Stimulated activated naive CD8-positive, alpha-beta T cell treated with anti-CD3 and anti-CD28 coated beads, Interleukin-15, Interleukin-2, amounts not matched to agents 100 U/mL and 50 U/mL, for 24 hours (primary cell): ENCODE data around the gene CCDC93.
"Not testable (repeated sequence)": the region's sequence is repeated elsewhere in the genome, so short reads cannot be mapped to it uniquely, and the experiment has no call there.

Experiments used
- ATAC-seq: fragments of 150-1000 bp; cut with Tn5 transposase; one replicate; pipeline ENCODE4 v1.10.0; 2021
- DNase-seq: peaks from one replicate; pipeline ENCODE4 v3.0.0; 2021

The CCDC93 gene

DNA sequence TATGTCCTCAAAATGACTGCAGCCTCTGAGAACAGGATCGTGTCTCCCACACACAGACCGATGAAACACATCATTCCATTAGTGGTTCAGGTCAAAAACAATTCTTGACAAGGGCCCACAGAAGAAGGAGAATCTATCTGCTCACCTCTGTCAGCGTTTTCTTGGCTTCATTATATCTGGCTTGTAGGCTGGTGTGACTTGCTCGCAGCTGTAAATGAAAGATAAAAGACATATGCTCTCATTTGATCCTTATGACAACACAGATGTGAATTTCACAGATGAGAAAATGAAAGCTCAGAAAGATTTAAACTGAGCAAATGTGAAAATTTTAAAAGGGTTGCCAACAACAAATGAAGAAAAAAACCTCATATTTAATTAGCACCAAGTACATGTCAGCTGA, 61.6 kb downstream of the CCDC93 start:
- ATAC-seq, result no peak
- DNase-seq, result no peak

DNA sequence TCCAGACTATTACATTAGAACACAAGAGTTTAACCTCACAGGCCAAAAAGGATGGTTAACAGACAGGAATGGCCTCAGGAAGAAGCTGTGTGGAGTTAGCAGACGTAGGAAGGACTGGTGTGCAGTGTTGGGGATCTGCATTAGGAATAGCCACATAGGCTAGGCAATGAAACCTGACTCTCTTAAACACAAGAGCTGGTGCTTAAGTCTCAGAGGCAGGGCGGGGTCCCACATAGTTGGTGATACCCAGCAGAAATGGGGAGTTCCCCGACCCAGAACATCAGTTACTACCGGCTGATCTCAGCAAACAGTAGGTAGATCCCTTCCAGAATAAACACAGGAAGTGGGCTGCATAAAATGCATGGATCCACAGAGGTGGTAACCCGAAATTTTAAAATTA, 64.1 kb downstream of the CCDC93 start:
- no peak for DNase-seq
- no peak for ATAC-seq

- no peak for ATAC-seq
Observed at GRCh38 chr2:117948615-117949014, 65.3 kb downstream of the CCDC93 start.

DNA sequence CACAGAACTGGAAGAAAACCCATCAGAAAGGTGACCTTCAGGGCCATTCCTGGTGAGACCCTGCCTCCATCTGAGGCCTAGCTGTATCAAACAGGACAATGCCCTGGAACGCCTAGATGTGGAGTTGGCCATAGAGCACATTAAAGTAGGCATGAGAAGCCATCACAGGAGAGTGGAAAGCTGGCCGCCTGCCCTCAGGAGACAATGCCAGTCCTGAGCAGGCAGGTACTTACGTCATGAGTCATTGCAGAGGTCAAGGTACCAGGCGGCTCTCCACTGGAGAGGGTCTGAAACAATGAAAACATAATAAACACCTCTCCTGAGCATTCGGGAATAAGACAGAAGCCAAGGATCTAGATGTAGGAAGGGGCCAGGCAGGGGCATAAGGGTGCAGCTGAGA, 68.6 kb downstream of the CCDC93 start:
- no peak for ATAC-seq
- no peak for DNase-seq

More at GRCh38 chr2:117948615-117949014, 65.3 kb downstream of the CCDC93 start:
- no peak for DNase-seq

- no peak for DNase-seq
- no peak for ATAC-seq
Observed at GRCh38 chr2:117944816-117945215, 69.1 kb downstream of the CCDC93 start.

DNA sequence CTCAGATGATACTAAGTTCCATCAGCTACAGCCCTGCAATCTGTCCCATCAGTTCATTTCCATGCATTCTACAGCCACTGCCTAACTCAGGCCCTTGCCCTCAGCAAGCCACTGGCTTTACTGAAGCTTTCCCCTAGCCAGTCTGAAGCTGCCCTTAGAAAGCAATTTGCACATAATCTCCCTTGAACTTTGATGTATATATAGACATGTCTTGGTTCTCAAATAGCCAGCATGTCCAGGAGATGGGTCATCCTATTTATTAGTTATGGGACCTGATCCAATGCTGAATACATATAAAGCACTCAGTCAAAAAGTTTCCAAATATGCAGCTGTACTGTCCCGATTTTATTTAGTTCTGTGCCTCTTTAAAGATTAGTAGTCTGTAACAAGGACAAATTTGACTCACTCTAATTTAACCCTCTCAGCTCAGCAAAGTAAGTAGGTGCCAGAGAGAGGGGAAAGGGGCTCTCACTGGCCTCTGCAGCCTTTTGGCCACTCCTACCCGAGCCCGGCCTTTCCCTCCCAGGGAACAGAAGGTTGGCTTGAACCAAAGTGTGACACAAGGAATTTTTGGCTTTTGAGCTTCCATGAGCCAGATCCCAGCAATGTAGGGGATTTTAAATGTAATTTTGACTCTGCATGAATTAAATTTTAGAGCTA, 70.7 kb downstream of the CCDC93 start:
- no peak for DNase-seq
- ATAC-seq, result no peak

- ATAC-seq, result no peak
- no peak for DNase-seq
Observed at GRCh38 chr2:117942551-117942950, 71.3 kb downstream of the CCDC93 start.

GRCh38 chr2:117941693-117942092, 72.2 kb downstream of the CCDC93 start:
- ATAC-seq (no peak), DNase-seq (no peak)

GRCh38 chr2:117940436-117940835, 73.4 kb downstream of the CCDC93 start:
- no peak for ATAC-seq
- DNase-seq, result no peak

GRCh38 chr2:117938611-117939010, 75.3 kb downstream of the CCDC93 start:
- DNase-seq (no peak), ATAC-seq (no peak)

- DNase-seq, result no peak
- no peak for ATAC-seq
Observed at GRCh38 chr2:117936871-117937428, 76.9 kb downstream of the CCDC93 start.

DNA sequence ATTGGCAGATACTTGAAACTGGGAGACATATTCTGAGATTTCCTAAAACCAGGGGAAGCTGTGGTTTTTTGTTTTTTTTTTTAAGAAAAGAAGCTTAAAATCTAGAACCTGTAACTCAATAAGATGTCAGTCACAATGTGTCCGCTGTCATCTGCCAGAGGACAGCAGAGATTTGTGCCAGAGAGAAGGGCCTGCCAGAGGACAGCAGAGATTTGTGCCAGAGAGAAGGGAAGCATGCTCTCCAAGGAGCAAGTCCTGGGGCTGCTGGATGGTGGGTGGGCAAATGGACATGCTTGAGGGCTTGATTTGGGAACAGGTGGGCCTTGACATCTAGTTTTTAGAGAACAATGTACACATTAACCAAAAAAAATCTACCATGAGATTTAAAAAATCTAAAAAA, 77.9 kb downstream of the CCDC93 start:
- DNase-seq, result no peak
- ATAC-seq, result no peak

DNA sequence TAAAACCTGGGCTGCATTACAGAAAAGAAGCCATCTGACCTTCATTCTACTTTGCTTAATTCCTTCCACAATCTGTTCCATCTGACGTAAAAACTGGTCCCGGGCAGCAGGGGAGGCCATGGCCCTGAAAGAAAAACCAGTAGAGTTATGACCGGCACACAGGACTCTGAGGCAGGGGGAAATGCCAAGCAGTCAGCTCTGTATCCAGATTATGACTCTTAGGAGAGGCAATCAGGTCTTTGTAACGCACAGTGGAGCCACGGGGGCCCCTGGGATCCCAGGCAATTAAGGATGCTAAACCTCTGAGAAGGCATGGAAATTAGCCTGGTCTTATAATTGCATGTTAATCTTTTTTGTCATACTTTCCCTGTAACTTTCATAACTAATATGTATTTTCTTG, 78.4 kb downstream of the CCDC93 start:
- DNase-seq (no peak), ATAC-seq (no peak)

GRCh38 chr2:117933884-117934354, 80.0 kb downstream of the CCDC93 start:
- ATAC-seq (no peak), DNase-seq (no peak)

GRCh38 chr2:117931978-117932377, 81.9 kb downstream of the CCDC93 start:
- no peak for ATAC-seq
- no peak for DNase-seq

- ATAC-seq, result no peak
Observed at GRCh38 chr2:117931266-117931665, 82.6 kb downstream of the CCDC93 start.

GRCh38 chr2:117930775-117931174, 83.1 kb downstream of the CCDC93 start:
- no peak for ATAC-seq
- no peak for DNase-seq

More at GRCh38 chr2:117931266-117931665, 82.6 kb downstream of the CCDC93 start:
- DNase-seq, result no peak

- not testable (repeated sequence) for DNase-seq, ATAC-seq
Observed at GRCh38 chr2:117923471-117923870, 90.4 kb downstream of the CCDC93 start.

DNA sequence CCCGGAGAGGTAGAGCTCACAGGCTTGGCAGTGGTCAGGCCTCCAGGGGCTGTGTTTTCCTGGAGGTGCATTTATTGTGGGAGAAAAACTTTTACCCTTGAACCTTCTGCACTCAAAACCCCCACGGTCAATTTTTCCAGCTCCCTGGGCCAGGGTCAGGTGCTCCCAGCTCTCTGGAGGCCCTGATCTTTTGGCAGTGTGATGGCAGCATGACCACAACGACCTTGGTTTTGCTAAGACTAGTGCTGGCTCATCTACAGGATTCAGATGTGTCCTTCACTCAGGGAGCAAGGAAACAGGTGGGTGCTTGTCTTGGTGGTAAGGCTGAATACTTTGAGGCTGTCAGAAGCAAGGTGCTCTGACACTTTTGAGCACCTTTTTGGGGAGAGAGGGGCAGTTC, 92.3 kb downstream of the CCDC93 start:
- no peak for ATAC-seq
- no peak for DNase-seq

GRCh38 chr2:117918608-117919007, 95.3 kb downstream of the CCDC93 start:
- DNase-seq (no peak), ATAC-seq (no peak)

DNA sequence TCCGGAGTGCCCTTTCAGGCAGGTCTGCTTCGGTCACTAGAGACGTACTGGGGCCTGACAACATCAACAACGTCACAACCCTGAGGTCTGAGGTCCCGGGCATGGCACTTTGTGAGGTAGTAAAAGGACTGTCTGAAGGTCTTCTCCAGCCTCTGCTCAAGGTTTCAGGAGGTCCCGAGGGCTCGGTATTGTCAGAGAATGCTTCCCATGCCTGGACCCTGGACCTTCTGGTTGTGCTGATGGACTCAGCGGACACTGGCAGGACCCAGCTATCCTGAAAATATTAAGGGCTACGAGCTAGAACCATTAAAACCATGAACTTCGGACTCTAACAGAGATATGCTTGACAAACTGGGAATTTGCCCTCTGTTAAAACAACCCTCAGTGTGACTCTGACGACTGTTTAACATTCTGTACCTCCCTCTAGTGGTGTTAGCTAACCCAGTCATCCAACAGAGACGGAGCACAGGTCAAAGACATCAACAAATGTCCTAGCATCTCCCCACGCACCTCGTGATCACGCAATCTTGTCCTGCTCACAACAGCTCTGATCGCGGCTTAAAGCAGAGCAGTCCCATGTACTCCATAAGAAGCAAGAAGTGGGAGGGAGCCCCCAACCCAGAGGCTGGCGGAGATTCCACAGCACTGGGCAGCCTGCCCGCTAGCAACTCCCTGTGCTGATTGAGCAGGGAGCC, 96.5 kb downstream of the CCDC93 start:
- no peak for ATAC-seq
- no peak for DNase-seq

GRCh38 chr2:117902933-117903332, 110.9 kb downstream of the CCDC93 start:
- no peak for ATAC-seq
- DNase-seq, result no peak

GRCh38 chr2:117888897-117889296, 125.0 kb downstream of the CCDC93 start:
- ATAC-seq (no peak), DNase-seq (no peak)

DNA sequence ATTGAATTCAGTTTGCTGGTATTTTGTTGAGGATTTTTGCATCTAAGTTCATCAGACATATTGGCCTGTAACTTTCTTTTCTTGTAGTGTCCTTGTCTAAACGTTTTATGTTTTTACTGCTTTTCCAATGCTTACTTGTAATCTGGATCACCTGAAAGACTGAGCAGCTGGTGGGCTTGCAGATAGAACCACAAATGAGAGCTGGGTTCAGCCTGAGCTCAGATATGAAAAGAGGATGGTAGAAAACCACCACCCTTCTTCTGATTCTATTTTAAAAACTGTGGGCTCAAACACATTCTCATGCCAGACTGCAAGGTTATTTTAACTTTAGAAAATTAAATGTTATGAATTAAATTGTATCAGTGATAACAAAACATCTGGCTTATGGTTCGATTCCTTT, 128.6 kb downstream of the CCDC93 start:
- no peak for DNase-seq
- no peak for ATAC-seq
